Measurements from ENCODE around the gene TOMM20L. TPM values are rescaled to one million over a fixed set of nuclear protein-coding genes. Genes with fewer than 3 reads are reported as not detected.
"Not testable (repeated sequence)": the region's sequence is repeated elsewhere in the genome, so short reads cannot be mapped to it uniquely, and the experiment has no call there.

The TOMM20L gene
- polyA plus RNA-seq (ENCODE audit: insufficient read length): 0.43 TPM

GRCh38 chr14:58395812-58396788 is at the start of gene TOMM20L:
Gene TOMM20L, plus strand, starts transcription at chr14:58395930. Its CDS starts 28 bp downstream, at chr14:58395958.
- peak; percentile 11 for DNase-seq (ENCODE audit: low read depth)

- DNase-seq (ENCODE audit: low read depth): no peak
Observed at GRCh38 chr14:58353516-58354299, 42.0 kb upstream of the TOMM20L start.

GRCh38 chr14:58354808-58355207 is 40.9 kb upstream of the TOMM20L start:
- no peak for DNase-seq (ENCODE audit: low read depth)

GRCh38 chr14:58356268-58356667 is 39.5 kb upstream of the TOMM20L start:
- DNase-seq (ENCODE audit: low read depth): no peak

GRCh38 chr14:58362272-58362671 is 33.5 kb upstream of the TOMM20L start:
- not testable (repeated sequence) for DNase-seq (ENCODE audit: low read depth)

- peak; percentile 6 for DNase-seq (ENCODE audit: low read depth)
Observed at GRCh38 chr14:58362798-58363412, 32.8 kb upstream of the TOMM20L start.

GRCh38 chr14:58364316-58364715 is 31.4 kb upstream of the TOMM20L start:
- DNase-seq (ENCODE audit: low read depth): no peak

- DNase-seq (ENCODE audit: low read depth): no peak
Observed at GRCh38 chr14:58367296-58367695, 28.4 kb upstream of the TOMM20L start.

- no peak for DNase-seq (ENCODE audit: low read depth)
Observed at GRCh38 chr14:58368956-58369355, 26.8 kb upstream of the TOMM20L start.

GRCh38 chr14:58376791-58377190 is 18.9 kb upstream of the TOMM20L start:
- no peak for DNase-seq (ENCODE audit: low read depth)

- no peak for DNase-seq (ENCODE audit: low read depth)
Observed at GRCh38 chr14:58390830-58391229, 4.9 kb upstream of the TOMM20L start.

GRCh38 chr14:58395562-58395811 is 243 bp upstream of the TOMM20L start:
- no peak for DNase-seq (ENCODE audit: low read depth)

- no peak for DNase-seq (ENCODE audit: low read depth)
Observed at GRCh38 chr14:58397156-58397555, 1.4 kb downstream of the TOMM20L start.

- DNase-seq (ENCODE audit: low read depth): no peak
Observed at GRCh38 chr14:58398495-58398894, 2.8 kb downstream of the TOMM20L start.

GRCh38 chr14:58398895-58399294 is 3.2 kb downstream of the TOMM20L start:
- no peak for DNase-seq (ENCODE audit: low read depth)

- no peak for DNase-seq (ENCODE audit: low read depth)
Observed at GRCh38 chr14:58401587-58401986, 5.9 kb downstream of the TOMM20L start.

- no peak for DNase-seq (ENCODE audit: low read depth)
Observed at GRCh38 chr14:58408681-58409215, 13.0 kb downstream of the TOMM20L start.

- no peak for DNase-seq (ENCODE audit: low read depth)
Observed at GRCh38 chr14:58414845-58415244, 19.1 kb downstream of the TOMM20L start.

GRCh38 chr14:58415636-58416547 is 20.2 kb downstream of the TOMM20L start:
- DNase-seq (ENCODE audit: low read depth): no peak

- DNase-seq (ENCODE audit: low read depth): not testable (repeated sequence)
Observed at GRCh38 chr14:58416934-58417333, 21.2 kb downstream of the TOMM20L start.
